IMR-90 (cell line): ENCODE data around the gene ATP2C2. TPM values are rescaled to one million over a fixed set of nuclear protein-coding genes. Genes with fewer than 3 reads are reported as not detected.

Source experiments
- ATAC-seq: fragments of 200-7000 bp; cut with Tn5 transposase; 2 replicates; pipeline ENCODE4 v1.9.1; 2020; ENCODE audit warnings: low read depth, mild to moderate bottlenecking, moderate library complexity
- BruUV-seq: library from RNA; stranded (reverse); fragments of 400-500 nt; replicated peaks from 2 replicates; lab custom pipeline; 2021; lab: Mats Ljungman, UMichigan
- CTCF ChIA-PET: fragments of 300-600 bp; formaldehyde crosslinking; extraction: SDS; loops from one replicate; lab custom pipeline; 2021; ENCODE audit warnings: antibody characterized with exemption; lab: Yijun Ruan, JAX
- POLR2A ChIA-PET: fragments of 300-600 bp; sonication (Branson Sonifier 250); formaldehyde crosslinking; loops from one replicate; lab custom pipeline; 2022; ENCODE audit warnings: antibody characterized with exemption; ENCODE audit not compliant: unreplicated experiment; lab: Charles Lee
- DNase-seq: peaks from one replicate; pipeline ENCODE4 v3.0.0; 2013
- H2AFZ ChIP-seq: replicated peaks from 2 replicates; pipeline ENCODE3; 2013; ENCODE audit warnings: low read length, mild to moderate bottlenecking; ENCODE audit not compliant: poor library complexity
- H2AK5ac ChIP-seq: 2 replicates; pipeline ENCODE4 v1.6.1; 2013; ENCODE audit warnings: low read depth, low read length, inconsistent platforms
- H2AK9ac ChIP-seq: replicated peaks from 2 replicates; pipeline ENCODE3; 2013; ENCODE audit warnings: mild to moderate bottlenecking, low read depth, low read length, moderate library complexity; ENCODE audit not compliant: poor library complexity
- H2BK120ac ChIP-seq: 2 replicates; pipeline ENCODE4 v1.6.1; 2013; ENCODE audit warnings: low read depth, low read length, inconsistent platforms
- H2BK15ac ChIP-seq: 3 replicates; pipeline ENCODE4 v1.6.1; 2013; ENCODE audit warnings: low read depth, low read length, inconsistent platforms
- H2BK20ac ChIP-seq: 2 replicates; pipeline ENCODE4 v1.6.1; 2013; ENCODE audit warnings: low read depth, mild to moderate bottlenecking, inconsistent platforms, low read length, moderate library complexity
- H2BK5ac ChIP-seq: 2 replicates; pipeline ENCODE4 v1.6.1; 2013; ENCODE audit warnings: mild to moderate bottlenecking, low read depth, low read length, inconsistent platforms; ENCODE audit not compliant: poor library complexity, severe bottlenecking
- H3K14ac ChIP-seq: replicated peaks from 2 replicates; pipeline ENCODE4 v1.6.1; 2013; ENCODE audit warnings: low read depth, low read length, inconsistent platforms
- H3K18ac ChIP-seq: 2 replicates; pipeline ENCODE4 v1.6.1; 2013; ENCODE audit warnings: low read depth, low read length, control low read depth
- H3K23ac ChIP-seq: 2 replicates; pipeline ENCODE4 v1.6.1; 2013; ENCODE audit warnings: low read depth, low read length, inconsistent platforms
- H3K27ac ChIP-seq: 2 replicates; pipeline ENCODE4 v1.5.1; 2013; ENCODE audit warnings: mild to moderate bottlenecking, control low read depth, low read length; ENCODE audit not compliant: insufficient read depth
- H3K27me3 ChIP-seq: 2 replicates; pipeline ENCODE4 v1.6.1; 2013; ENCODE audit warnings: low read length; ENCODE audit not compliant: control insufficient read depth, insufficient read depth
- H3K36me3 ChIP-seq: 2 replicates; pipeline ENCODE4 v1.6.1; 2013; ENCODE audit warnings: low read length, mixed read lengths; ENCODE audit not compliant: control insufficient read depth, insufficient read depth
- H3K4ac ChIP-seq: 2 replicates; pipeline ENCODE4 v1.6.1; 2013; ENCODE audit warnings: low read depth, low read length, inconsistent platforms
- H3K4me1 ChIP-seq: 2 replicates; pipeline ENCODE4 v1.6.1; 2013; ENCODE audit warnings: low read length, mixed read lengths; ENCODE audit not compliant: control insufficient read depth, insufficient read depth
- H3K4me2 ChIP-seq: 2 replicates; pipeline ENCODE4 v1.6.1; 2013; ENCODE audit warnings: low read depth, mild to moderate bottlenecking, control low read depth, low read length, moderate library complexity
- H3K4me3 ChIP-seq: 2 replicates; pipeline ENCODE4 v1.5.1; 2013; ENCODE audit warnings: low read depth, mild to moderate bottlenecking, control low read depth, low read length, moderate library complexity; ENCODE audit not compliant: insufficient read depth
- H3K56ac ChIP-seq: 2 replicates; pipeline ENCODE4 v1.6.1; 2013; ENCODE audit warnings: low read length, inconsistent platforms; ENCODE audit not compliant: insufficient read depth; ENCODE audit errors: extremely low read depth
- H3K79me1 ChIP-seq, 2 experiments: 2 replicates each; pipeline ENCODE4 v1.6.1; 2013; ENCODE audit warnings: low read length in 2 of 2, inconsistent platforms in 1 of 2, low read depth in 1 of 2
- H3K9ac ChIP-seq: 2 replicates; pipeline ENCODE4 v1.6.1; 2013; ENCODE audit warnings: low read depth, low read length, control low read depth
- H3K9me1 ChIP-seq: 2 replicates; pipeline ENCODE4 v1.6.1; 2013; ENCODE audit warnings: low read length, inconsistent platforms; ENCODE audit not compliant: insufficient read depth
- H3K9me3 ChIP-seq: 2 replicates; pipeline ENCODE4 v1.6.1; 2013; ENCODE audit warnings: low read length; ENCODE audit not compliant: control insufficient read depth, insufficient read depth
- H4K20me1 ChIP-seq: 2 replicates; pipeline ENCODE4 v1.6.1; 2013; ENCODE audit warnings: low read length, inconsistent platforms; ENCODE audit not compliant: insufficient read depth
- H4K5ac ChIP-seq: 2 replicates; pipeline ENCODE4 v1.6.1; 2013; ENCODE audit warnings: mild to moderate bottlenecking, low read depth, low read length, control low read depth
- H4K8ac ChIP-seq, 2 experiments: 2 replicates each; pipeline ENCODE4 v1.6.1; 2013; ENCODE audit warnings: low read depth in 2 of 2, low read length in 2 of 2, control low read depth in 1 of 2, inconsistent platforms in 1 of 2
- H4K91ac ChIP-seq: 2 replicates; pipeline ENCODE4 v1.6.1; 2013; ENCODE audit warnings: low read depth, low read length, inconsistent platforms; ENCODE audit not compliant: insufficient read depth
- BHLHE40 ChIP-seq: fragments of 150-350 bp; IDR thresholded peaks from 2 replicates; pipeline ENCODE4 v1.6.1; 2016; ENCODE audit warnings: mild to moderate bottlenecking, low read depth, low read length
- CEBPB ChIP-seq: IDR thresholded peaks from 2 replicates; pipeline ENCODE4 v1.6.1; 2012; ENCODE audit warnings: low read depth, low read length, improper control_type of control experiment
- CHD1 ChIP-seq: IDR thresholded peaks from 2 replicates; pipeline ENCODE4 v1.6.1; 2012; ENCODE audit warnings: low read depth, low read length, improper control_type of control experiment
- CTCF ChIP-seq: conservative IDR thresholded peaks from 2 replicates; pipeline ENCODE4 v1.5.1; 2012; ENCODE audit warnings: mild to moderate bottlenecking, low read depth, low read length, improper control_type of control experiment
- ELK1 ChIP-seq: fragments of 150-350 bp; IDR thresholded peaks from 2 replicates; pipeline ENCODE4 v1.6.1; 2016; ENCODE audit warnings: low read depth, mild to moderate bottlenecking, low read length, moderate library complexity, borderline replicate concordance
- FOS ChIP-seq: fragments of 150-350 bp; IDR thresholded peaks from 2 replicates; pipeline ENCODE4 v1.6.1; 2016; ENCODE audit warnings: low read depth, low read length
- MAFK ChIP-seq: IDR thresholded peaks from 2 replicates; pipeline ENCODE4 v1.6.1; 2012; ENCODE audit warnings: low read depth, low read length, improper control_type of control experiment
- MAZ ChIP-seq: IDR thresholded peaks from 2 replicates; pipeline ENCODE4 v1.6.1; 2012; ENCODE audit warnings: low read depth, mild to moderate bottlenecking, low read length, improper control_type of control experiment, moderate library complexity, borderline replicate concordance
- MXI1 ChIP-seq: IDR thresholded peaks from 2 replicates; pipeline ENCODE4 v1.6.1; 2012; ENCODE audit warnings: low read depth, mild to moderate bottlenecking, low read length, moderate library complexity, borderline replicate concordance
- NFE2L2 ChIP-seq: fragments of 150-350 bp; IDR thresholded peaks from 2 replicates; pipeline ENCODE4 v1.6.1; 2016; ENCODE audit warnings: low read depth, mild to moderate bottlenecking, low read length
- POLR2A ChIP-seq: IDR thresholded peaks from 2 replicates; pipeline ENCODE4 v1.6.1; 2012; ENCODE audit warnings: mild to moderate bottlenecking, low read depth, low read length
- RAD21 ChIP-seq: IDR thresholded peaks from 2 replicates; pipeline ENCODE4 v1.6.1; 2012; ENCODE audit warnings: low read length, improper control_type of control experiment
- RCOR1 ChIP-seq: IDR thresholded peaks from 2 replicates; pipeline ENCODE4 v1.6.1; 2012; ENCODE audit warnings: mild to moderate bottlenecking, low read length, improper control_type of control experiment; ENCODE audit not compliant: insufficient replicate concordance
- RFX5 ChIP-seq: IDR thresholded peaks from 2 replicates; pipeline ENCODE4 v1.8.0; 2012; ENCODE audit warnings: low read depth, mild to moderate bottlenecking, low read length, moderate library complexity
- SMC3 ChIP-seq: fragments of 150-350 bp; IDR thresholded peaks from 2 replicates; pipeline ENCODE4 v1.6.1; 2016; ENCODE audit warnings: low read depth, mild to moderate bottlenecking, antibody characterized with exemption, low read length, moderate library complexity
- WGBS, 2 experiments: methylation state at CpG; one replicate each; pipeline versions ENCODE4 v1.1.5 to v1.1.7; 2013; ENCODE audit warnings: missing lambda C conversion rate in 2 of 2; ENCODE audit not compliant: insufficient read length in 1 of 2; ENCODE audit errors: extremely low coverage in 2 of 2; 5-methylcytosine and 5-hydroxymethylcytosine counted together
- dilution Hi-C: fragments of 300-500 bp; cut with HindIII; formaldehyde crosslinking; loops from one replicate; pipeline ENCODE4 v1.14.3; 2018; ENCODE audit warnings: low sequenced_read_pairs; ENCODE audit not compliant: unreplicated experiment
- in situ Hi-C: fragments of 300-500 bp; cut with MboI; formaldehyde crosslinking; loops from 3 replicates; pipeline ENCODE4 v1.14.3; 2019; ENCODE audit warnings: low sequenced_read_pairs, inconsistent platforms, mixed read lengths
- intact Hi-C: fragments of 100-400 bp; cut with micrococcal nuclease; formaldehyde crosslinking; loops from 2 replicates; pipeline ENCODE4 v1.10.0; 2022
- polyA plus RNA-seq, 3 experiments: library from polyadenylated mRNA; depleted of rRNA; stranded (reverse); fragments of >200 nt; gene quantifications; 2 replicates each; pipeline ENCODE4 v1.2.3, GENCODE V29; 2012; ENCODE audit warnings: low replicate concordance in 1 of 3
- total RNA-seq: library from RNA; depleted of rRNA; stranded (reverse); fragments of >200 nt; gene quantifications from 2 replicates; pipeline ENCODE4 v1.2.3, GENCODE V29; 2012
- TF ChIP-seq, protein P1 (sequence below): fragments of 150-350 bp; IDR thresholded peaks from 2 replicates; pipeline ENCODE4 v1.6.1; 2017; ENCODE audit warnings: mild to moderate bottlenecking, antibody characterized with exemption, low read length, low read depth

ATP2C2 gene
- total and polyA plus RNA-seq, 2 of the 4 experiments (the other 2 are of a cell fraction), result not detected

GRCh38 chr16:84446084-84446483 is 77.7 kb downstream of the ATP2C2 start:
- DNase-seq (peak; percentile 28), ATAC-seq (no peak)
- H3K56ac ChIP-seq, result no peak overlapping the region
- CTCF ChIA-PET, result interaction anchor here (0.9 kb wide), 1 partner anchor 23 kb away, joined by 5 read pairs; no protein-coding TSS in a partner anchor
- no peaks in the 10 kb centered on the region for H3K36me3 ChIP-seq
- H3K14ac ChIP-seq, result no peak overlapping the region
- H3K27ac ChIP-seq, result no peak overlapping the region
- H2AK5ac ChIP-seq, result no peak overlapping the region
- WGBS, 2 experiments, result 56% methylated on average over 1 of the region's 4 CpGs; no CpG with 5 or more reads in 1 of the 2 experiments
- no peaks in the 10 kb centered on the region for H3K79me1 ChIP-seq
- dilution Hi-C loops (no loop called here), in situ Hi-C loops (no loop called here), intact Hi-C loops (no loop called here)
- H3K4ac ChIP-seq, result no peak overlapping the region
- POLR2A ChIA-PET, result no interaction called here
- no TSS peak for BruUV-seq
- no peak overlapping the region for H4K8ac ChIP-seq
- peaks cover 17% of the 10 kb centered on the region for H3K27me3 ChIP-seq
- no peak overlapping the region for H3K18ac ChIP-seq
- no peak overlapping the region for H3K23ac ChIP-seq
- no peak overlapping the region for H2AK9ac ChIP-seq
- no peaks in the 10 kb centered on the region for H3K4me1 ChIP-seq
- no peak overlapping the region for H2BK120ac ChIP-seq
- H3K9me1 ChIP-seq, result peaks cover 9% of the 10 kb centered on the region
- no peak overlapping the region for H4K5ac ChIP-seq
- TF ChIP-seq NFE2L2, result no peak
- TF ChIP-seq BHLHE40, result no peak
- no peak for TF ChIP-seq CEBPB
- TF ChIP-seq CHD1, result no peak
- no peak for TF ChIP-seq MAFK
- TF ChIP-seq, protein P1, sequence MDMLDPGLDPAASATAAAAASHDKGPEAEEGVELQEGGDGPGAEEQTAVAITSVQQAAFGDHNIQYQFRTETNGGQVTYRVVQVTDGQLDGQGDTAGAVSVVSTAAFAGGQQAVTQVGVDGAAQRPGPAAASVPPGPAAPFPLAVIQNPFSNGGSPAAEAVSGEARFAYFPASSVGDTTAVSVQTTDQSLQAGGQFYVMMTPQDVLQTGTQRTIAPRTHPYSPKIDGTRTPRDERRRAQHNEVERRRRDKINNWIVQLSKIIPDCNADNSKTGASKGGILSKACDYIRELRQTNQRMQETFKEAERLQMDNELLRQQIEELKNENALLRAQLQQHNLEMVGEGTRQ, result no peak
- TF ChIP-seq RCOR1, result no peak
- no peak for TF ChIP-seq RFX5
- TF ChIP-seq RAD21, result no peak
- TF ChIP-seq ELK1, result no peak
- no peak for TF ChIP-seq SMC3
- no peak for TF ChIP-seq CTCF
- no peak for TF ChIP-seq POLR2A
- TF ChIP-seq FOS, result no peak
- TF ChIP-seq MAZ, result no peak
- TF ChIP-seq MXI1, result no peak
- no peak overlapping the region for H3K9ac ChIP-seq
- H4K20me1 ChIP-seq, result peaks cover 2% of the 10 kb centered on the region
- no peaks in the 10 kb centered on the region for H3K9me3 ChIP-seq
- H2AFZ ChIP-seq, result no peak overlapping the region
- H4K91ac ChIP-seq, result no peak overlapping the region
- H2BK20ac ChIP-seq, result no peak overlapping the region
- H3K4me3 ChIP-seq, result no peak overlapping the region
- H2BK15ac ChIP-seq, result no peak overlapping the region
- no peak overlapping the region for H3K4me2 ChIP-seq
- no peak overlapping the region for H2BK5ac ChIP-seq
